Neural progenitor cell (in vitro differentiated cells): ENCODE data around the gene ARHGAP29. TPM values are rescaled to one million over a fixed set of nuclear protein-coding genes. Genes with fewer than 3 reads are reported as not detected.

Source experiments
- DNase-seq: peaks from one replicate; pipeline ENCODE4 v3.0.0-alpha.2; 2016; ENCODE audit warnings: low spot score
- H2AFZ ChIP-seq: fragments of 200-600 bp; sonication (generic); replicated peaks from 2 replicates; pipeline ENCODE4 v1.6.1; 2016; ENCODE audit warnings: antibody characterized with exemption
- H3F3A ChIP-seq: fragments of 200-600 bp; sonication (generic); 2 replicates; pipeline ENCODE4 v1.6.1; 2016; ENCODE audit warnings: antibody characterized with exemption, low read depth
- H3K27ac ChIP-seq: fragments of 200-600 bp; sonication (generic); 2 replicates; pipeline ENCODE4 v1.5.1; 2016; ENCODE audit warnings: mild to moderate bottlenecking
- H3K27me3 ChIP-seq: fragments of 200-600 bp; sonication (generic); 2 replicates; pipeline ENCODE4 v1.6.1; 2016; ENCODE audit warnings: mild to moderate bottlenecking, moderate library complexity
- H3K36me3 ChIP-seq: fragments of 200-600 bp; sonication (generic); 2 replicates; pipeline ENCODE4 v1.5.1; 2016
- H3K4me1 ChIP-seq: fragments of 200-600 bp; sonication (generic); 2 replicates; pipeline ENCODE4 v1.6.1; 2016; ENCODE audit warnings: mixed run types
- H3K4me2 ChIP-seq: fragments of 200-600 bp; sonication (generic); 2 replicates; pipeline ENCODE4 v1.6.1; 2016
- H3K4me3 ChIP-seq: fragments of 200-600 bp; sonication (generic); 2 replicates; pipeline ENCODE4 v1.5.1; 2016
- H3K79me2 ChIP-seq: fragments of 200-600 bp; sonication (generic); 2 replicates; pipeline ENCODE4 v1.6.1; 2016; ENCODE audit warnings: low read depth
- H3K9ac ChIP-seq: fragments of 200-600 bp; sonication (generic); 2 replicates; pipeline ENCODE4 v1.6.1; 2016
- H3K9me3 ChIP-seq: fragments of 200-600 bp; sonication (generic); 2 replicates; pipeline ENCODE4 v1.5.1; 2016; ENCODE audit warnings: low read depth
- H4K20me1 ChIP-seq: fragments of 200-600 bp; sonication (generic); 2 replicates; pipeline ENCODE4 v1.6.1; 2016; ENCODE audit warnings: low read depth
- H3K27ac Mint-ChIP-seq: 3 replicates; pipeline ENCODE4 v1.8.0; 2021; ENCODE audit warnings: mixed read lengths
- H3K27me3 Mint-ChIP-seq: 2 replicates; pipeline ENCODE4 v1.8.0; 2022; ENCODE audit warnings: low read depth, mild to moderate bottlenecking, inconsistent platforms, moderate library complexity, mixed read lengths; ENCODE audit not compliant: insufficient read depth
- H3K36me3 Mint-ChIP-seq: 3 replicates; pipeline ENCODE4 v1.8.0; 2021; ENCODE audit warnings: mixed read lengths
- H3K4me1 Mint-ChIP-seq: 3 replicates; pipeline ENCODE4 v1.8.0; 2021; ENCODE audit warnings: mixed read lengths
- H3K4me3 Mint-ChIP-seq: 3 replicates; pipeline ENCODE4 v1.8.0; 2021; ENCODE audit warnings: mild to moderate bottlenecking, moderate library complexity, mixed read lengths
- H3K9me3 Mint-ChIP-seq: 3 replicates; pipeline ENCODE4 v1.8.0; 2020; ENCODE audit warnings: mixed read lengths
- CTCF ChIP-seq: fragments of 200-600 bp; sonication (generic); IDR thresholded peaks from 2 replicates; pipeline ENCODE4 v1.5.1; 2017; ENCODE audit warnings: antibody characterized with exemption, mild to moderate bottlenecking
- EZH2 ChIP-seq: fragments of 200-600 bp; sonication (generic); IDR thresholded peaks from 2 replicates; pipeline ENCODE4 v1.6.1; 2017; ENCODE audit warnings: antibody characterized with exemption, mild to moderate bottlenecking, moderate library complexity
- EZH2phosphoT487 ChIP-seq: fragments of 200-600 bp; sonication (generic); IDR thresholded peaks from 2 replicates; pipeline ENCODE4 v1.6.1; 2017; ENCODE audit warnings: antibody characterized with exemption
- total RNA-seq: library from RNA; depleted of rRNA; stranded (reverse); fragments of >200 nt; gene quantifications from 2 replicates; pipeline ENCODE4 v1.2.3, GENCODE V29; 2015; ENCODE audit warnings: low replicate concordance

ARHGAP29 gene
- total RNA-seq, 1 donor from 2014 or later: 14.8 TPM

GRCh38 chr1:94253456-94254017, 16.2 kb upstream of the ARHGAP29 start:
- no peak overlapping the region for H3K4me3 ChIP-seq
- H3K4me2 ChIP-seq: no peak overlapping the region
- H3K27ac ChIP-seq: no peak overlapping the region
- H3K9me3 ChIP-seq: no peaks in the 10 kb centered on the region
- no peaks in the 10 kb centered on the region for H3K36me3 ChIP-seq
- Mint-ChIP-seq H3K27me3 (peaks cover 4% of the 10 kb centered on the region), H3K36me3 (no peaks in the 10 kb centered on the region), H3K4me3 (no peak overlapping the region), H3K4me1 (no peaks in the 10 kb centered on the region), H3K9me3 (no peaks in the 10 kb centered on the region), H3K27ac (no peak overlapping the region)
- H3K27me3 ChIP-seq: peaks cover 91% of the 10 kb centered on the region
- no peaks in the 10 kb centered on the region for H4K20me1 ChIP-seq
- H2AFZ ChIP-seq: no peak overlapping the region
- no peak for DNase-seq
- H3K9ac ChIP-seq: no peak overlapping the region
- H3F3A ChIP-seq: no peaks in the 10 kb centered on the region
- no peaks in the 10 kb centered on the region for H3K79me2 ChIP-seq
- TF ChIP-seq CTCF (no peak), EZH2 (no peak), EZH2phosphoT487 (no peak)
- H3K4me1 ChIP-seq: no peaks in the 10 kb centered on the region

GRCh38 chr1:94250341-94250740, 13.0 kb upstream of the ARHGAP29 start:
- H3K36me3 Mint-ChIP-seq: no peaks in the 10 kb centered on the region
- H3K27me3 ChIP-seq: peaks cover 100% of the 10 kb centered on the region
- no peak overlapping the region for H3K27ac ChIP-seq
- no peaks in the 10 kb centered on the region for H3K9me3 Mint-ChIP-seq
- no peaks in the 10 kb centered on the region for H3K9me3 ChIP-seq
- no peak overlapping the region for H3K4me2 ChIP-seq
- no peaks in the 10 kb centered on the region for H3F3A ChIP-seq
- H3K79me2 ChIP-seq: no peaks in the 10 kb centered on the region
- no peak overlapping the region for H3K9ac ChIP-seq
- H3K4me1 Mint-ChIP-seq: peaks cover 11% of the 10 kb centered on the region
- H3K4me3 ChIP-seq: no peak overlapping the region
- TF ChIP-seq CTCF (no peak), EZH2phosphoT487 (no peak), EZH2 (no peak)
- peaks cover 24% of the 10 kb centered on the region for H3K27me3 Mint-ChIP-seq
- no peak overlapping the region for H3K4me3 Mint-ChIP-seq
- H3K27ac Mint-ChIP-seq: no peak overlapping the region
- H4K20me1 ChIP-seq: no peaks in the 10 kb centered on the region
- H3K36me3 ChIP-seq: no peaks in the 10 kb centered on the region
- no peak for DNase-seq
- H2AFZ ChIP-seq: no peak overlapping the region
- H3K4me1 ChIP-seq: peaks cover 4% of the 10 kb centered on the region

GRCh38 chr1:94248956-94249688, 11.7 kb upstream of the ARHGAP29 start:
- peaks cover 33% of the 10 kb centered on the region for H3K27me3 Mint-ChIP-seq
- no peaks in the 10 kb centered on the region for H3K36me3 Mint-ChIP-seq
- no peak overlapping the region for H3K4me3 ChIP-seq
- no peaks in the 10 kb centered on the region for H3K79me2 ChIP-seq
- H3K4me1 Mint-ChIP-seq: peaks cover 11% of the 10 kb centered on the region
- DNase-seq: no peak
- H3K9me3 ChIP-seq: no peaks in the 10 kb centered on the region
- peaks cover 2% of the 10 kb centered on the region for H3K9me3 Mint-ChIP-seq
- H2AFZ ChIP-seq: no peak overlapping the region
- H3K4me2 ChIP-seq: no peak overlapping the region
- H3K27me3 ChIP-seq: peaks cover 100% of the 10 kb centered on the region
- H3K36me3 ChIP-seq: no peaks in the 10 kb centered on the region
- H3K9ac ChIP-seq: no peak overlapping the region
- H3K4me1 ChIP-seq: peaks cover 4% of the 10 kb centered on the region
- H3K27ac ChIP-seq: no peak overlapping the region
- no peaks in the 10 kb centered on the region for H3F3A ChIP-seq
- H4K20me1 ChIP-seq: no peaks in the 10 kb centered on the region
- peak overlapping the region; percentile 20 for H3K4me3 Mint-ChIP-seq
- TF ChIP-seq EZH2phosphoT487: no peak
- TF ChIP-seq CTCF: no peak
- TF ChIP-seq EZH2: no peak
- no peak overlapping the region for H3K27ac Mint-ChIP-seq
